Esophagus squamous epithelium (tissue), 4 donors: ENCODE measurements around the gene CD3E.

Source experiments
- CTCF ChIP-seq, 6 experiments: fragments of 450-650 bp in 4 of 6; fragments of 200-600 bp in 2 of 6; sonication (generic) in 2 of 6; IDR thresholded peaks; one replicate each; pipeline ENCODE4 v1.5.1; 2016 to 2019; ENCODE audit warnings: antibody characterized with exemption in 6 of 6, mild to moderate bottlenecking in 4 of 6, moderate library complexity in 4 of 6
- POLR2A ChIP-seq, 4 donors: fragments of 450-650 bp; IDR thresholded peaks; one replicate each; pipeline ENCODE4 v1.6.1; 2017; ENCODE audit warnings: antibody characterized with exemption in 4 of 4, mild to moderate bottlenecking in 4 of 4, moderate library complexity in 3 of 4

DNA sequence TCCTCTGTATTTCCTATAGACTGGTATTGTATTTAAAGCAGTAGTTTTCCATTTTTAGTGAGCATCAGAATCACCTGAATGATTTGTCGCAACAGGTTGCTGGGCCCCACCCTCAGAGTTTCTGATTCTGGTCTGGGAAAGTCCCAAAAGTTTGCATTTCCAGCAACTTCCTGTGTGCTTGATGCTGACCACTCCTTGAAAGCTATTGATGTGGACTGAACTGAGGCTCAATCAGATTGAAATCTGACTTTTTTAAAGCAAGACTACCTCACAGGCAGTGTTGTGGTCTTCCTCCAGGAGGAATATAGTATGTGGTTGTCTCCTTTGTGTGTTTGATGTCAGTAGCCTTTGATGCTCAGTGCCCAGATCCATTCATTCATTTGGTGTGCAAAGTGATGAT is 23.2 kb upstream of the CD3E start:
- TF ChIP-seq CTCF (IDR thresholded peaks at IDR 0.05) (no peak), POLR2A (IDR thresholded peaks at IDR 0.05) (no peak)
